Neural cell (in vitro differentiated cells): Measurements from ENCODE around the gene VSTM4. TPM values are rescaled to one million over a fixed set of nuclear protein-coding genes. Genes with fewer than 3 reads are reported as not detected.

ENCODE experiments used
- H2AFZ ChIP-seq: fragments of 200-600, 300-800 bp; sonication (generic), shearing (Covaris generic); 2 replicates; pipeline ENCODE4 v1.6.0; 2014; ENCODE audit warnings: low read depth, mild to moderate bottlenecking, antibody characterized with exemption, low read length, moderate library complexity
- H3F3A ChIP-seq: fragments of 200-600 bp; shearing (Covaris generic); 2 replicates; pipeline ENCODE4 v1.6.1; 2016; ENCODE audit warnings: mild to moderate bottlenecking, moderate library complexity, mixed read lengths, antibody characterized with exemption, low read length; ENCODE audit not compliant: insufficient read depth, poor library complexity, severe bottlenecking
- H3K27ac ChIP-seq: fragments of 200-600, 300-800 bp; sonication (generic), shearing (Covaris generic); 2 replicates; pipeline ENCODE4 v1.5.1; 2014; ENCODE audit warnings: mild to moderate bottlenecking, low read length, moderate library complexity
- H3K27me3 ChIP-seq: fragments of 300-800, 200-600 bp; sonication (generic), shearing (Covaris generic); 2 replicates; pipeline ENCODE4 v1.6.0; 2014; ENCODE audit warnings: mild to moderate bottlenecking, low read depth, low read length, moderate library complexity; ENCODE audit not compliant: insufficient read depth
- H3K36me3 ChIP-seq: fragments of 300-800, 200-600 bp; sonication (generic), shearing (Covaris generic); 2 replicates; pipeline ENCODE4 v1.5.1; 2014; ENCODE audit warnings: mild to moderate bottlenecking, antibody characterized with exemption, low read length, moderate library complexity; ENCODE audit not compliant: insufficient read depth
- H3K4me2 ChIP-seq: fragments of 300-800, 200-600 bp; sonication (generic), shearing (Covaris generic); 2 replicates; pipeline ENCODE4 v1.6.0; 2014; ENCODE audit warnings: mild to moderate bottlenecking, low read length
- H3K4me3 ChIP-seq: fragments of 300-800, 200-600 bp; sonication (generic), shearing (Covaris generic); 2 replicates; pipeline ENCODE4 v1.5.1; 2014; ENCODE audit warnings: mild to moderate bottlenecking, low read length, moderate library complexity
- H3K79me2 ChIP-seq: fragments of 200-600 bp; shearing (Covaris generic); replicated peaks from 2 replicates; pipeline ENCODE4 v1.6.0; 2014; ENCODE audit warnings: mild to moderate bottlenecking, low read length, moderate library complexity; ENCODE audit not compliant: insufficient read depth
- H3K9ac ChIP-seq: fragments of 300-800, 200-600 bp; sonication (generic), shearing (Covaris generic); 2 replicates; pipeline ENCODE4 v1.6.1; 2016; ENCODE audit warnings: mild to moderate bottlenecking, low read length, mixed read lengths
- H3K9me2 ChIP-seq: fragments of 200-600 bp; shearing (Covaris generic); 2 replicates; pipeline ENCODE4 v1.6.1; 2016; ENCODE audit warnings: mild to moderate bottlenecking, low read length, mixed read lengths; ENCODE audit not compliant: insufficient read depth
- H3K9me3 ChIP-seq: fragments of 200-600, 300-800 bp; sonication (generic), shearing (Covaris generic); 2 replicates; pipeline ENCODE4 v1.6.1; 2016; ENCODE audit warnings: mild to moderate bottlenecking, mixed run types, low read length, moderate library complexity, mixed read lengths
- H4K20me1 ChIP-seq: fragments of 200-600 bp; shearing (Covaris generic); 2 replicates; pipeline ENCODE4 v1.6.1; 2016; ENCODE audit warnings: mild to moderate bottlenecking, mixed run types; ENCODE audit not compliant: insufficient read depth
- EP300 ChIP-seq: fragments of 450-650 bp; conservative IDR thresholded peaks from 2 replicates; pipeline ENCODE4 v1.6.1; 2014; ENCODE audit warnings: antibody characterized with exemption, mild to moderate bottlenecking, moderate library complexity; ENCODE audit not compliant: poor library complexity, severe bottlenecking
- EZH2 ChIP-seq: fragments of 200-600, 300-800 bp; shearing (Covaris generic), sonication (generic); IDR thresholded peaks from 2 replicates; pipeline ENCODE4 v1.6.1; 2014; ENCODE audit warnings: antibody characterized with exemption, low read length, borderline replicate concordance, mild to moderate bottlenecking; ENCODE audit not compliant: insufficient read depth, poor library complexity, severe bottlenecking
- MXI1 ChIP-seq: fragments of 450-650 bp; conservative IDR thresholded peaks from 2 replicates; pipeline ENCODE4 v1.6.1; 2014; ENCODE audit warnings: antibody characterized with exemption, mild to moderate bottlenecking; ENCODE audit not compliant: poor library complexity, severe bottlenecking
- POLR2AphosphoS5 ChIP-seq: IDR thresholded peaks from 2 replicates; pipeline ENCODE4 v1.6.1; 2012
- RAD21 ChIP-seq: fragments of 450-650 bp; conservative IDR thresholded peaks from 2 replicates; pipeline ENCODE4 v1.6.1; 2014; ENCODE audit warnings: antibody characterized with exemption, mild to moderate bottlenecking, moderate library complexity
- SMC3 ChIP-seq: fragments of 450-650 bp; conservative IDR thresholded peaks from 2 replicates; pipeline ENCODE4 v1.6.1; 2014; ENCODE audit warnings: antibody characterized with exemption, mild to moderate bottlenecking, moderate library complexity; ENCODE audit not compliant: poor library complexity
- TAF1 ChIP-seq: IDR thresholded peaks from 2 replicates; pipeline ENCODE4 v1.6.1; 2012; ENCODE audit warnings: low read depth
- polyA plus RNA-seq: library from polyadenylated mRNA; depleted of rRNA; stranded (reverse); fragments of >200 nt; gene quantifications from 2 replicates; pipeline ENCODE4 v1.2.3, GENCODE V29; 2014
- TF ChIP-seq, protein P1 (sequence below): fragments of 450-650 bp; IDR thresholded peaks from 2 replicates; pipeline ENCODE4 v1.5.1; 2014; ENCODE audit warnings: antibody characterized with exemption, mild to moderate bottlenecking, moderate library complexity; ENCODE audit not compliant: poor library complexity, severe bottlenecking
- TF ChIP-seq, protein P2 (sequence below): IDR thresholded peaks from 2 replicates; pipeline ENCODE4 v1.6.1; 2012; ENCODE audit warnings: borderline replicate concordance

VSTM4 gene
- polyA plus RNA-seq, 1 donor from 2014 or later, result 0.52 TPM

DNA sequence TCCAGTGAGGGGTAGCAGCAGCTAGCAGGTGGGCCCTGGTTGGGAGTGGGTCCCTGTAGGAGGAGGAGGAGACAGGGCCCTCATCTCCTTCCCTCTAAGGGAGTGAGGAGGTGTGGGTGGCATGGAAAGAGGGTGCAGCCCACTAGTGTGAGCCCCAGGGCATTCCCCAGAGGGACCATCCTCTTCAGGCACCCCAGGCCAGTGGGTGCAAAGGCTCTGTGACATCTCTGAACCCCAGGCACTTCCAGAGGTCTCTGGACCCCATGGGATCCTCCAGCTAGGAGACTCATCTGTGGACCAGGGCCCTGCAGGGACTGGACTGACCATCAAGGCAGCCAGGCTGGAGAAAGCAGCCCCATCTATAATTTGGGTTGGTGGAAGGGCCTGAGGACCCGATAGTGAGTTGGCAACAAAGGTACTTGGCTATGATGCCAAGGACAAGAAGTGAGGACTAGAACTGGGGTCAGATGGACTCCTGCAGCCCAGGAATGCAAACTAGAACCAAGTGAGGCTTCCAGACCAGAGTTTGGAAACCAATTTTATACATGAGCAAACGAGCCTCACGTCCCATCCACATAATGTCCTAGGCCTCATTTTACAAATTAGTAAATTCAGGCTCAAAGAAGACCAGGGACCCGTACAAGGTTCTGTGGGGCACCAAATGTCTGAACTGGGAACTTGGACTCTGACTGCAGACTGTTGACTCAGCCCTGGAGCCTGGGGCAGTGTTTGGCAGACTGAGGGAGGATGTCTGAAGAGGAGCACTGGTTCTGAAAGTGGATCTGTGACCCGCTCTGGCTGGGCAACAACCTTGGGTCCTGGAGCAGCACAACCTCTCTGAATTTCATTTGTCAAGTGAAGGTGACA, 1.4 kb upstream of the VSTM4 start:
- H3K9ac ChIP-seq, result no peak overlapping the region
- H4K20me1 ChIP-seq, result no peaks in the 10 kb centered on the region
- H3K27ac ChIP-seq, result no peak overlapping the region
- no peaks in the 10 kb centered on the region for H3K9me3 ChIP-seq
- no peak overlapping the region for H3K4me2 ChIP-seq
- H3K79me2 ChIP-seq, result no peaks in the 10 kb centered on the region
- no peak overlapping the region for H2AFZ ChIP-seq
- peaks cover 8% of the 10 kb centered on the region for H3K27me3 ChIP-seq
- no peak overlapping the region for H3K4me3 ChIP-seq
- no peaks in the 10 kb centered on the region for H3F3A ChIP-seq
- TF ChIP-seq EP300 (no peak), EZH2 (no peak), POLR2AphosphoS5 (no peak), TAF1 (no peak), SMC3 (no peak), MXI1 (no peak), RAD21 (no peak)
- TF ChIP-seq, protein P1, sequence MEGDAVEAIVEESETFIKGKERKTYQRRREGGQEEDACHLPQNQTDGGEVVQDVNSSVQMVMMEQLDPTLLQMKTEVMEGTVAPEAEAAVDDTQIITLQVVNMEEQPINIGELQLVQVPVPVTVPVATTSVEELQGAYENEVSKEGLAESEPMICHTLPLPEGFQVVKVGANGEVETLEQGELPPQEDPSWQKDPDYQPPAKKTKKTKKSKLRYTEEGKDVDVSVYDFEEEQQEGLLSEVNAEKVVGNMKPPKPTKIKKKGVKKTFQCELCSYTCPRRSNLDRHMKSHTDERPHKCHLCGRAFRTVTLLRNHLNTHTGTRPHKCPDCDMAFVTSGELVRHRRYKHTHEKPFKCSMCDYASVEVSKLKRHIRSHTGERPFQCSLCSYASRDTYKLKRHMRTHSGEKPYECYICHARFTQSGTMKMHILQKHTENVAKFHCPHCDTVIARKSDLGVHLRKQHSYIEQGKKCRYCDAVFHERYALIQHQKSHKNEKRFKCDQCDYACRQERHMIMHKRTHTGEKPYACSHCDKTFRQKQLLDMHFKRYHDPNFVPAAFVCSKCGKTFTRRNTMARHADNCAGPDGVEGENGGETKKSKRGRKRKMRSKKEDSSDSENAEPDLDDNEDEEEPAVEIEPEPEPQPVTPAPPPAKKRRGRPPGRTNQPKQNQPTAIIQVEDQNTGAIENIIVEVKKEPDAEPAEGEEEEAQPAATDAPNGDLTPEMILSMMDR, result no peak
- TF ChIP-seq, protein P2, sequence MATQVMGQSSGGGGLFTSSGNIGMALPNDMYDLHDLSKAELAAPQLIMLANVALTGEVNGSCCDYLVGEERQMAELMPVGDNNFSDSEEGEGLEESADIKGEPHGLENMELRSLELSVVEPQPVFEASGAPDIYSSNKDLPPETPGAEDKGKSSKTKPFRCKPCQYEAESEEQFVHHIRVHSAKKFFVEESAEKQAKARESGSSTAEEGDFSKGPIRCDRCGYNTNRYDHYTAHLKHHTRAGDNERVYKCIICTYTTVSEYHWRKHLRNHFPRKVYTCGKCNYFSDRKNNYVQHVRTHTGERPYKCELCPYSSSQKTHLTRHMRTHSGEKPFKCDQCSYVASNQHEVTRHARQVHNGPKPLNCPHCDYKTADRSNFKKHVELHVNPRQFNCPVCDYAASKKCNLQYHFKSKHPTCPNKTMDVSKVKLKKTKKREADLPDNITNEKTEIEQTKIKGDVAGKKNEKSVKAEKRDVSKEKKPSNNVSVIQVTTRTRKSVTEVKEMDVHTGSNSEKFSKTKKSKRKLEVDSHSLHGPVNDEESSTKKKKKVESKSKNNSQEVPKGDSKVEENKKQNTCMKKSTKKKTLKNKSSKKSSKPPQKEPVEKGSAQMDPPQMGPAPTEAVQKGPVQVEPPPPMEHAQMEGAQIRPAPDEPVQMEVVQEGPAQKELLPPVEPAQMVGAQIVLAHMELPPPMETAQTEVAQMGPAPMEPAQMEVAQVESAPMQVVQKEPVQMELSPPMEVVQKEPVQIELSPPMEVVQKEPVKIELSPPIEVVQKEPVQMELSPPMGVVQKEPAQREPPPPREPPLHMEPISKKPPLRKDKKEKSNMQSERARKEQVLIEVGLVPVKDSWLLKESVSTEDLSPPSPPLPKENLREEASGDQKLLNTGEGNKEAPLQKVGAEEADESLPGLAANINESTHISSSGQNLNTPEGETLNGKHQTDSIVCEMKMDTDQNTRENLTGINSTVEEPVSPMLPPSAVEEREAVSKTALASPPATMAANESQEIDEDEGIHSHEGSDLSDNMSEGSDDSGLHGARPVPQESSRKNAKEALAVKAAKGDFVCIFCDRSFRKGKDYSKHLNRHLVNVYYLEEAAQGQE, result no peak
- no peaks in the 10 kb centered on the region for H3K36me3 ChIP-seq
- no peaks in the 10 kb centered on the region for H3K9me2 ChIP-seq

DNA sequence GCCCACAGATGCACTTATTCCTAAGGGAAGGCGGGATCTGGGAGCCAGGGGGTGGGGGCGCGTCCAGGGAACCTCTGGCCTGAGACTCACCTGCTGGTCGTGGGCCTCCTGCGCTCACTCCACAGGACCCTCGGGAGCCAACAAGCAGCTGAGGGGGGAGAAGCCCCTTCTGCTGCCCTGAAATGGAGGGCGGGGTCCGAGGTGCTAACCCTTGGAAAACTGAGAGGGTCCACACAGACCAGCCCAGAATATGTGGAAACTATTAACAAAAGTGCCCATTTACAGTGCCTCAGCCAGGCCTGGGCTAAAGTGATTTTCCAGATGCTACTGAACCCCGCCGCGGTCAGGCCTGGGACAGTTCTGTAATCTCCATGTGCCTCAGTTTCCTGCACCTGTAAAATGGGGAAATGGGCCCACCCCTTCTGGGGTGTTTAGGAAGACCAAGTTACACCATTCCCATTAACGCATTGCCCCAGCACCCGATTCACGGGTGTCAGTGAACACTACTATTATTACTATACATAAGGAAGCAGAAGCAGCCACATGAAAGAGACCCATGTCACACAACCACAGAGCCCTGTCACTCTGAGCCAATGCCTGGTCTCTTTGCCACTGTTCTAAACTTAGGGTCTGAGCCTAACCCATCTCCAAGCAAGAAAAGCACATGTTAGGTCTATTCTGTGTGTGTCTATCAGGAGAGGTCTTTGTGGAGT, 630 bp upstream of the VSTM4 start:
- Histone ChIP-seq H3K36me3 (no peaks in the 10 kb centered on the region), H3K27me3 (peaks cover 8% of the 10 kb centered on the region), H3F3A (no peaks in the 10 kb centered on the region), H3K27ac (no peak overlapping the region), H3K9me2 (no peaks in the 10 kb centered on the region), H2AFZ (no peak overlapping the region), H3K4me2 (no peak overlapping the region), H3K9me3 (no peaks in the 10 kb centered on the region), H3K4me3 (peak overlapping the region; percentile 49), H3K9ac (no peak overlapping the region), H4K20me1 (no peaks in the 10 kb centered on the region), H3K79me2 (no peaks in the 10 kb centered on the region)
- no peak for TF ChIP-seq TAF1
- TF ChIP-seq POLR2AphosphoS5, result no peak
- TF ChIP-seq EP300, result no peak
- TF ChIP-seq, protein P1, result no peak
- TF ChIP-seq, protein P2, result no peak
